H7 (cell line): ENCODE results near the gene ID3. TPM values are rescaled to one million over a fixed set of nuclear protein-coding genes. Genes with fewer than 3 reads are reported as not detected.
A peak's percentile ranks its signal among the peaks of the same experiment; 100 is the strongest.

Source experiments
- DNase-seq: peaks from one replicate; pipeline ENCODE4 v3.0.0; 2012
- H3K27me3 ChIP-seq: 2 replicates; pipeline ENCODE4 v1.6.0; 2011; ENCODE audit warnings: mild to moderate bottlenecking, low read length; ENCODE audit not compliant: control insufficient read depth, insufficient read depth
- H3K36me3 ChIP-seq: replicated peaks from 2 replicates; pipeline ENCODE4 v1.5.1; 2011; ENCODE audit warnings: low read length; ENCODE audit not compliant: control insufficient read depth, insufficient read depth
- H3K4me3 ChIP-seq: 2 replicates; pipeline ENCODE4 v1.5.1; 2011; ENCODE audit warnings: low read depth, mild to moderate bottlenecking, control low read depth, low read length, moderate library complexity; ENCODE audit not compliant: insufficient read depth
- total RNA-seq: library from RNA; depleted of rRNA; stranded (reverse); fragments of >200 nt; shearing (Covaris generic); gene quantifications from 2 replicates; pipeline ENCODE4 v1.2.3, GENCODE V29; 2014

ID3 gene
- total RNA-seq, 1 experiment from 2014 or later = 160 TPM

DNA sequence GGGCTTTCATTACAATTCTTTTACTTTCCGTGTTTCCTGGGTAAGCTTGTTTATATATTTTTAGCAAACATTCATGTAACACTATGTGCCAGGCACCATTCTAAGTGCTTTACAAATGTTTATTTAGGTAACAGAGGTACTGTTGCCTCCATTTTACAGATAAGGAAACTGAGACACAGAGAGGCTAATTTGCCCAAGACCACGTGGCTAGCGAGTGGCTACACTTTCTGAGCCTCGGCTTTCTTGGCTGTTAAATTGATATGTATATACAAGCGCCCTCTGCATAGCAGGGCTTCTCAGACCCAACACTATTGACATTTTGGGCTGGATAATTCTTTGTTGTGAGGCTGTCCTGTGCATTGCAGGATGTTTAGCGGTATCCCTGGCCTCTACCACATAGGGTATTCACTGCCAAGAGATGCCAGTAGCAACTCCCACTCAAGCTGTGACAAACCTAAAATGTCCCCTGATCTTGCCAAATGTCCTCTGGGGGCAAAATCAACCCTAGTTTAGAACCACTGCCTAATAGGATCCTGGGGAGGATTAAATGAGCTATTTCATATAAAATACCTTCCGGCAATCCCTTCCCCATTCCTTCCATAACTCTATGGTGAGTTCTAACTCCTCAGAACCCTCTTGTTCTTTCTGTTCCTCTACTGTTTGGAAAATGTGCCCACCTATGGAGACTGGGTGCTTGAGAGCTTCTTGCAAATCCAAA lies 17.2 kb upstream of the ID3 start:
- H3K27me3 ChIP-seq = no peaks in the 10 kb centered on the region
- H3K4me3 ChIP-seq = no peak overlapping the region
- no peak for DNase-seq
- no peaks in the 10 kb centered on the region for H3K36me3 ChIP-seq

GRCh38 chr1:23575226-23575810 lies 16.0 kb upstream of the ID3 start:
- DNase-seq = no peak
- no peak overlapping the region for H3K4me3 ChIP-seq
- H3K36me3 ChIP-seq = no peaks in the 10 kb centered on the region
- H3K27me3 ChIP-seq = no peaks in the 10 kb centered on the region

DNA sequence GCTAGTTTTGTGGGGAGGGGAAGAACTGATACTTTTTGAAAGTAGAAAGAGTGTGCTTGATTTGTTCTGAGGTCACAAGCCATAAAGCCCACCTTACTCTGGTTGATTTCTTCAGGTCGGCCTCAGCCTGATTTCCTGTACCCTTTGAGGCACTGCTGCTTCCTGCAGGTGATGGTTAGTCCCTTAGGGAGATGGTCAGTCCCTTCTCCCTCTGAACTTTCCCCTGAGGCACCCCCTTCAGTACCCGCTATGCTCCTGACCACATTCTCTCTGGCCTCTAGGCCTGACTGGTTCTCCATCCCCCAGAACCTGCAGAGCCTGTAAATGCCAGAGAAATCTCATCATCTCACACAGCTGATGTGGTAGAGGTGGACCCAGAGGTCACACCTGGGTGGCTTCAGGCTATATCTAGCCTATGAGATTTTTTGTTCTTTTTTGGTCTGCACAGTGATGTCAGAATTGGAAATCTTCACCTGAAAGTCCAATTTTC lies 15.0 kb upstream of the ID3 start:
- no peak overlapping the region for H3K4me3 ChIP-seq
- H3K36me3 ChIP-seq = no peaks in the 10 kb centered on the region
- DNase-seq = no peak
- H3K27me3 ChIP-seq = peaks cover 3% of the 10 kb centered on the region; the same call in 1 of the 2 replicates

- H3K4me3 ChIP-seq = no peak overlapping the region
- H3K36me3 ChIP-seq = no peaks in the 10 kb centered on the region
- DNase-seq = no peak
- H3K27me3 ChIP-seq = peaks cover 9% of the 10 kb centered on the region; the same call in 1 of the 2 replicates
These were observed 14.4 kb upstream of the ID3 start for GRCh38 chr1:23573574-23574182.

DNA sequence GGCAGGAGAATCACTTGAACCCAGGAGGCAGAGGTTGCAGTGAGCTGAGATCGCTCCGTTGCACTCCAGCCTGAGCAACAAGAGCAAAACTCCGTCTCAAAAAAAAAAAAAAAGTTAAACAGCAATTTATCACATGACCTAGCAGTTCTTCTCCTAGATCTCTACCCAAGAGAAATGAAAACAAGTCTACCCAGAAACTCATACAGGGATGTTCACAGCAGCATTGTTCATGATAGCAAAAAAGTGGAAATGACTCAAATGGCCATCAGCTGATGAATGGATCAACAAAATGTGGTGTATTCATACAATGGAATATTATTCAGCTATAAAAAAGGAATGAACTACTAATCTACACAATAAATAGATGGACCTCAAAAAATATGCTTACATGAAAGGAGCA lies 12.2 kb upstream of the ID3 start:
- peaks cover 14% of the 10 kb centered on the region for H3K27me3 ChIP-seq
- no peaks in the 10 kb centered on the region for H3K36me3 ChIP-seq
- H3K4me3 ChIP-seq = no peak overlapping the region
- no peak for DNase-seq

DNA sequence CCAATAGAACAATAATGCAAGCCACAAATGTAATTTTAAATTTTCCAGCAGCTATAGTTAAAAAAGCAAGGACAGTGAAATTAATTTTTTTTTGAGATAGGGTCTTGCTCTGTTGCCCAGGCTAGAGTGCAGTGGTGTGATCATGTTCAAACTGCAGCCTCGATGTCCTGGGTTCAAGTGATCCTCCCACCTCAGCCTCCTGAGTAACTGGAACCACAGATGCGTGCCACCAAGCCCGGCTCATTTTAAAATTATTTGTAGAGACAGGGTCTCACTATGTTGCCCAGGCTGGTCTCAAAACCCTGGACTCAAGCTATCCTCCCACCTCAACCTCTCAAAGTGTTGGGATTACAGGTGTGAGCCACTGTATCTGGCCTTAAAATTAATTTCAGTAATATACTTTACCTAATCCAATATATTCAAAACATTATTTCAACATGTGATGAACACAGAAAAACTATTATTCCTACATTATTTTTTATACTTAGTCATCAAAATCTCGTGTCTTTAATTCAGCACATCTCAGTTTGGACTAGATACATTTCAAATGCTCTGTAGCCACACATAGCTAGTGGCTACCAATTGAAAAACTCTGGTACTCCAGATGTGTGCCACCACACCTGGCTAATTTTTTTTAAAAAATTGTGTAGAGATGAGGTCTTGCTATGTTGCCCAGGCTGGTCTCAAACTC lies 10.8 kb upstream of the ID3 start:
- Histone ChIP-seq H3K27me3 (peaks cover 14% of the 10 kb centered on the region), H3K36me3 (no peaks in the 10 kb centered on the region), H3K4me3 (no peak overlapping the region)
- DNase-seq = no peak

GRCh38 chr1:23568608-23569383 lies 9.5 kb upstream of the ID3 start:
- no peaks in the 10 kb centered on the region for H3K36me3 ChIP-seq
- peak; percentile 63 for DNase-seq
- peak overlapping the region; percentile 66 for H3K4me3 ChIP-seq
- peaks cover 14% of the 10 kb centered on the region for H3K27me3 ChIP-seq

- H3K27me3 ChIP-seq = peaks cover 14% of the 10 kb centered on the region
- H3K4me3 ChIP-seq = peak overlapping the region; percentile 66
- H3K36me3 ChIP-seq = no peaks in the 10 kb centered on the region
- DNase-seq = peak; percentile 83
These were observed 8.8 kb upstream of the ID3 start for GRCh38 chr1:23567996-23568607.

- no peak for DNase-seq
- Histone ChIP-seq H3K27me3 (peaks cover 14% of the 10 kb centered on the region), H3K4me3 (peak overlapping the region; percentile 66), H3K36me3 (no peaks in the 10 kb centered on the region)
These were observed 8.3 kb upstream of the ID3 start for GRCh38 chr1:23567629-23567995.

GRCh38 chr1:23566304-23566703 lies 7.0 kb upstream of the ID3 start:
- H3K4me3 ChIP-seq = no peak overlapping the region
- DNase-seq = peak; percentile 74
- H3K27me3 ChIP-seq = peaks cover 14% of the 10 kb centered on the region
- H3K36me3 ChIP-seq = no peaks in the 10 kb centered on the region

GRCh38 chr1:23565776-23566175 lies 6.5 kb upstream of the ID3 start:
- no peak for DNase-seq
- Histone ChIP-seq H3K4me3 (no peak overlapping the region), H3K36me3 (no peaks in the 10 kb centered on the region), H3K27me3 (peaks cover 14% of the 10 kb centered on the region)

GRCh38 chr1:23564529-23565122 lies 5.3 kb upstream of the ID3 start:
- Histone ChIP-seq H3K36me3 (no peaks in the 10 kb centered on the region), H3K27me3 (peaks cover 15% of the 10 kb centered on the region)
- DNase-seq = no peak

GRCh38 chr1:23563755-23564374 lies 4.6 kb upstream of the ID3 start:
- Histone ChIP-seq H3K27me3 (peaks cover 11% of the 10 kb centered on the region), H3K4me3 (no peak overlapping the region), H3K36me3 (no peaks in the 10 kb centered on the region)
- no peak for DNase-seq

More at GRCh38 chr1:23564529-23565122, 5.3 kb upstream of the ID3 start:
- H3K4me3 ChIP-seq = no peak overlapping the region
